HG02678 (cell line): ENCODE measurements around the gene GALNT7.

Experiments
- ATAC-seq: cut with Tn5 transposase; IDR thresholded peaks from one replicate; pipeline ENCODE4 v1.9.1; 2021; ENCODE audit warnings: mild to moderate bottlenecking, moderate library complexity; ENCODE audit not compliant: unreplicated experiment

Gene GALNT7

GRCh38 chr4:173235050-173235449 lies 66.4 kb downstream of the GALNT7 start:
- ATAC-seq: no peak

- ATAC-seq: no peak
Measured at GRCh38 chr4:173236301-173236700, 67.7 kb downstream of the GALNT7 start.

- ATAC-seq: no peak
Measured at GRCh38 chr4:173237152-173237551, 68.5 kb downstream of the GALNT7 start.

GRCh38 chr4:173237762-173238161 lies 69.2 kb downstream of the GALNT7 start:
- no peak for ATAC-seq

GRCh38 chr4:173240696-173241095 lies 72.1 kb downstream of the GALNT7 start:
- no peak for ATAC-seq

GRCh38 chr4:173242466-173243250 lies 74.0 kb downstream of the GALNT7 start:
- no peak for ATAC-seq

- ATAC-seq: no peak
Measured at GRCh38 chr4:173243321-173243720, 74.7 kb downstream of the GALNT7 start.

GRCh38 chr4:173243917-173244658 lies 75.5 kb downstream of the GALNT7 start:
- ATAC-seq: peak; percentile 85

- no peak for ATAC-seq
Measured at GRCh38 chr4:173245952-173246351, 77.3 kb downstream of the GALNT7 start.

- peak; percentile 61 for ATAC-seq
Measured at GRCh38 chr4:173246719-173247118, 78.1 kb downstream of the GALNT7 start.

- no peak for ATAC-seq
Measured at GRCh38 chr4:173247321-173247720, 78.7 kb downstream of the GALNT7 start.

GRCh38 chr4:173248690-173249089 lies 80.1 kb downstream of the GALNT7 start:
- ATAC-seq: no peak

- ATAC-seq: peak; percentile 98
Measured at GRCh38 chr4:173252024-173252935, 83.7 kb downstream of the GALNT7 start.

GRCh38 chr4:173253561-173253960 lies 85.0 kb downstream of the GALNT7 start:
- no peak for ATAC-seq

- ATAC-seq: peak; percentile 22
Measured at GRCh38 chr4:173254646-173255045, 86.0 kb downstream of the GALNT7 start.

GRCh38 chr4:173256825-173257224 lies 88.2 kb downstream of the GALNT7 start:
- ATAC-seq: no peak

- ATAC-seq: peak; percentile 90
Measured at GRCh38 chr4:173257732-173258717, 89.4 kb downstream of the GALNT7 start.

GRCh38 chr4:173258866-173259265 lies 90.3 kb downstream of the GALNT7 start:
- no peak for ATAC-seq

GRCh38 chr4:173259310-173259709 lies 90.7 kb downstream of the GALNT7 start:
- ATAC-seq: no peak

- ATAC-seq: no peak
Measured at GRCh38 chr4:173261052-173261451, 92.4 kb downstream of the GALNT7 start.
